ENCODE data around the gene EPB41L2. TPM values are rescaled to one million over a fixed set of nuclear protein-coding genes. Genes with fewer than 3 reads are reported as not detected.

EPB41L2 gene
- total RNA-seq, 1 donor from 2014 or later = 314 TPM

DNA sequence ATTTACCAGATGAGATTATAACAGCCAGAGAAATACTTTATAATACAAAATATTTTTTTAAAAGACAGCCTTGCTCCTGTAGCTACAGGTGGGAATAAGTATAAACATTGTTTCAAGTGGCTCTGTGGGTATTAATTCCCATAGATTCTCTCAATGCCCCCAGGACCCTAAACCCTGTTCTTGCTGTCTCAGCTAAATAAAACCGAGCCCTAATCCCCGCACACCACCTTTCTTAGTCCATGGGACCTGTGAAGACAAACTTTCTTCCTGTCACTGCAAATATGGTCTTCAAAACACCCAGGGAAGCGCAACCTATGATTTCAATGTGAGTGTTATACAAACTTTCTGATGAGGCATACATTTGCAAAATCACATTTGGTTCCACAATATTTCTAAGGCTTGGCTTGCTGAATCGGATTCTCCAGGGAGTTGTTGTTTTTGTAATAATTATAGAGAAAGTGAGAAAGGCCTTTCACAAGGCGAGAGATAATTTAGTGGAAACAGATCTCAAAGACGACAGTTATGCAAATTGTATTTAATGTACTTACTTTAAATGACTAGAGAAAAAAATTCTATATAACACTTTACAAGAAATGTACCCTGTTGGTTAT lies 224.7 kb downstream of the EPB41L2 start:
- H3K36me3 Mint-ChIP-seq (ENCODE audit: low read depth, unreplicated experiment) = peaks cover 5% of the 10 kb centered on the region
- no peaks in the 10 kb centered on the region for H3K9me3 Mint-ChIP-seq (ENCODE audit: unreplicated experiment)
- TF ChIP-seq, protein P1, sequence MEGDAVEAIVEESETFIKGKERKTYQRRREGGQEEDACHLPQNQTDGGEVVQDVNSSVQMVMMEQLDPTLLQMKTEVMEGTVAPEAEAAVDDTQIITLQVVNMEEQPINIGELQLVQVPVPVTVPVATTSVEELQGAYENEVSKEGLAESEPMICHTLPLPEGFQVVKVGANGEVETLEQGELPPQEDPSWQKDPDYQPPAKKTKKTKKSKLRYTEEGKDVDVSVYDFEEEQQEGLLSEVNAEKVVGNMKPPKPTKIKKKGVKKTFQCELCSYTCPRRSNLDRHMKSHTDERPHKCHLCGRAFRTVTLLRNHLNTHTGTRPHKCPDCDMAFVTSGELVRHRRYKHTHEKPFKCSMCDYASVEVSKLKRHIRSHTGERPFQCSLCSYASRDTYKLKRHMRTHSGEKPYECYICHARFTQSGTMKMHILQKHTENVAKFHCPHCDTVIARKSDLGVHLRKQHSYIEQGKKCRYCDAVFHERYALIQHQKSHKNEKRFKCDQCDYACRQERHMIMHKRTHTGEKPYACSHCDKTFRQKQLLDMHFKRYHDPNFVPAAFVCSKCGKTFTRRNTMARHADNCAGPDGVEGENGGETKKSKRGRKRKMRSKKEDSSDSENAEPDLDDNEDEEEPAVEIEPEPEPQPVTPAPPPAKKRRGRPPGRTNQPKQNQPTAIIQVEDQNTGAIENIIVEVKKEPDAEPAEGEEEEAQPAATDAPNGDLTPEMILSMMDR (IDR thresholded peaks at IDR 0.05; ENCODE audit: unreplicated experiment) = no peak
- peaks cover 2% of the 10 kb centered on the region for H3K27me3 Mint-ChIP-seq (ENCODE audit: unreplicated experiment)
- no peak overlapping the region for H3K4me3 Mint-ChIP-seq (ENCODE audit: unreplicated experiment)
- H3K27ac Mint-ChIP-seq (ENCODE audit: unreplicated experiment) = no peak overlapping the region
- DNase-seq (ENCODE audit: low spot score) = no peak
- H3K4me1 Mint-ChIP-seq (ENCODE audit: unreplicated experiment) = no peaks in the 10 kb centered on the region

DNA sequence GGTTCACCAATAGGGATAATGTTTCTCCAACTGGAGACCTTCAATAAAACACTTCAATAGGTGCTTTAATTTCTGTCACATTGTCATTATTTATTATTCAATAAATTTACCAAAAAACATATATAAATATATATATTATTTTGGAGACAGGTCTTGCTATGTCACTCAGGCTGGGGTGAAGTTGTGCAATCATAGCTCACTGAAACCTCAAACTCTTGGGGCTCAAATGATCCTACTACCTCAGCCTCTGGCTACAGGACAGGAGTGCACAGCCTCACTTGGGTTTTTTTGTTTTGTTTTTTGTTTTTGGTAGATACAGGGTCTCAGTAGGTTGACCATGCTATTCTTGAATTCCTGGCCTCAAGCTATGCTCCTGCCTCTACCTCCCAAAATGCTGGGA lies 226.0 kb downstream of the EPB41L2 start:
- TF ChIP-seq, protein P1 (IDR thresholded peaks at IDR 0.05; ENCODE audit: unreplicated experiment) = no peak
- peaks cover 2% of the 10 kb centered on the region for H3K27me3 Mint-ChIP-seq (ENCODE audit: unreplicated experiment)
- no peaks in the 10 kb centered on the region for H3K9me3 Mint-ChIP-seq (ENCODE audit: unreplicated experiment)
- DNase-seq (ENCODE audit: low spot score) = no peak
- no peak overlapping the region for H3K4me3 Mint-ChIP-seq (ENCODE audit: unreplicated experiment)
- peaks cover 9% of the 10 kb centered on the region for H3K36me3 Mint-ChIP-seq (ENCODE audit: low read depth, unreplicated experiment)
- no peaks in the 10 kb centered on the region for H3K4me1 Mint-ChIP-seq (ENCODE audit: unreplicated experiment)
- no peak overlapping the region for H3K27ac Mint-ChIP-seq (ENCODE audit: unreplicated experiment)

DNA sequence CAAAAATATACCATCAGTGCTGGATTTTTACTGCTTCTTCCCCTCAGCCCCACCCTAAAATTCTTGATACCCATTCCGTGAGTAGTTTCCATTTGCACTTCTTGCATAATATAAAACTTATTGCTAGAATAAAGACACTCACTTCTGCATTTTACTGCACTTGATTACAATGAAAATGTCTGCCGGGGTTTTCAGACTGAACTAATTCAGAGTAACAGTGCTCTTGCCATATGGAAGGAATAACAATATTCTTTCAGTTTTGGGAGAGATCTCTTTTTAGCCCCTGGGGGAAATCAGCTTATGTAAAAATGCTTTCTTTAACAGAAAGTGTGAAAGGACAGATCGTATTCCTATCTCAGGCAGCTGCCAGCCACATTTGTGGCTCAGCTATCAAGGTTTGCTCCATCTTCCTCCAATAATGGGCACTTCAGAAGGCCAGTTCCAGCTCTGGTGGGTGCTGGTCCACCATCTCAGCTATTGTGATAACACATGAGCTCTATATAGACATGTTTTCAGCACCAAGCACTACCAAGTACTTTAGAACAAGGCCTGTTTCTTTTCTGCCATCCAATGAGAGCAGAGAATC lies 226.9 kb downstream of the EPB41L2 start:
- Mint-ChIP-seq H3K4me3 (ENCODE audit: unreplicated experiment) (no peak overlapping the region), H3K4me1 (ENCODE audit: unreplicated experiment) (no peaks in the 10 kb centered on the region), H3K9me3 (ENCODE audit: unreplicated experiment) (no peaks in the 10 kb centered on the region), H3K36me3 (ENCODE audit: low read depth, unreplicated experiment) (peaks cover 9% of the 10 kb centered on the region), H3K27me3 (ENCODE audit: unreplicated experiment) (no peaks in the 10 kb centered on the region), H3K27ac (ENCODE audit: unreplicated experiment) (no peak overlapping the region)
- DNase-seq (ENCODE audit: low spot score) = no peak
- TF ChIP-seq, protein P1 (IDR thresholded peaks at IDR 0.05; ENCODE audit: unreplicated experiment) = no peak

DNA sequence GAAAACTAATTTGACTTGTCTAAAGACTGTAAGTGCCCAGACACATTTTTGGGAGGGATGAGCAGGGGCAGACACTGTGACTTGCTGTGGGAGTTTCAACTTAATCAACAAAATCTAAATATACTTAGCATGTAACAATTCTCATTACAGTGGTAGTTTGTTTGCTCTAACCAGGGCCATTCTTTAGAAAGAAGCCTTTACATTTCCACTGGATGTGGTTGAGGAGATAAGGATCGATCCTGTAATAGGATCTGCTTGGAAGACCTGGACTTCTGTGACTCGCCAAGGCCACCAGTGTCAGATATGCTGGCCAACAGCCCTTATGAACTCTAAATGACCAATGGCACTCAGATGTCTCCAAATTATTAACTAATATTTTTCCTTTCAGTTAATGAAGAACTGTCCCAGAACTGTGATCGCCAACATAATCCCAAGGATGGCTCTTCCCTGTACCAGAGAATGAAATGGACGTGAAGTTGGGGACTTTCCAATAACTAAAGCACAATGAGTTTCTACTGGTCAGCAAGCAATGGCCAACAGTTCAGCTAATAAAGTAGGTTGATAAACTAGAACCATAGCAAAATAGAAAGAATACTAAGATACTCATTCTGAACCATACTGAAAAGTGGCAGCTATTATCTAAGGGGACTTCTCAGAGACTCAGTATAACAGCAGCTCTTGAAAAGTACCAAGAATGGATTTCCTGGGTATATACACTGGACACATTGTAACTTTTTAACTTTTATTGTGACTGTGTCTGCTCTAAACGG lies 228.4 kb downstream of the EPB41L2 start:
- Mint-ChIP-seq H3K4me3 (ENCODE audit: unreplicated experiment) (no peak overlapping the region), H3K27ac (ENCODE audit: unreplicated experiment) (no peak overlapping the region), H3K4me1 (ENCODE audit: unreplicated experiment) (no peaks in the 10 kb centered on the region), H3K27me3 (ENCODE audit: unreplicated experiment) (no peaks in the 10 kb centered on the region), H3K36me3 (ENCODE audit: low read depth, unreplicated experiment) (peaks cover 5% of the 10 kb centered on the region), H3K9me3 (ENCODE audit: unreplicated experiment) (no peaks in the 10 kb centered on the region)
- TF ChIP-seq, protein P1 (IDR thresholded peaks at IDR 0.05; ENCODE audit: unreplicated experiment) = no peak
- no peak for DNase-seq (ENCODE audit: low spot score)

DNA sequence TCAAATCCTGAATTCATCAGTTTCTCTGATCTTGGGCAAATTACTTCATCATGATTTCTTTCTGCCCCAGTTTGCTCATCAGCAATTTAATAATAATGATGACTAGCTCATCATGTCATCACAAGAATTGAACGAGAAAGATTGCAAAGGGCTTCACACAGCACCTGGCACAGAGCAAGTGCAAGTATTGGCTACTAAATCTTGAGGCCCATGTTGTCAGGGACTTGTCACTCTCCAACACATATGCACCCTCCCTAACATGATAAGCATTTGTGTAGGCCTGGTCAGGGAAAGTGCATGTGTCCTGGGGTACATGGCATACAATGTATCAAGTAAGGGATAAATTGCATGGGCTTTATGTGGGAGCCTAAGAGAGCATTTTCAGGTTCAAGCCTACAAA lies 229.5 kb downstream of the EPB41L2 start:
- TF ChIP-seq, protein P1 (IDR thresholded peaks at IDR 0.05; ENCODE audit: unreplicated experiment) = no peak
- H3K27ac Mint-ChIP-seq (ENCODE audit: unreplicated experiment) = no peak overlapping the region
- H3K4me3 Mint-ChIP-seq (ENCODE audit: unreplicated experiment) = no peak overlapping the region
- no peaks in the 10 kb centered on the region for H3K4me1 Mint-ChIP-seq (ENCODE audit: unreplicated experiment)
- H3K36me3 Mint-ChIP-seq (ENCODE audit: low read depth, unreplicated experiment) = peaks cover 5% of the 10 kb centered on the region
- no peaks in the 10 kb centered on the region for H3K27me3 Mint-ChIP-seq (ENCODE audit: unreplicated experiment)
- no peaks in the 10 kb centered on the region for H3K9me3 Mint-ChIP-seq (ENCODE audit: unreplicated experiment)
- no peak for DNase-seq (ENCODE audit: low spot score)

Data from endothelial cell (in vitro differentiated cells).